Epidermal melanocyte (primary cell): Measurements from ENCODE around the gene ANKRD44.

Experiments used
- DNase-seq: peaks from one replicate; pipeline ENCODE4 v3.0.0; 2011; ENCODE audit warnings: low spot score; ENCODE audit not compliant: insufficient read length

ANKRD44 gene

DNA sequence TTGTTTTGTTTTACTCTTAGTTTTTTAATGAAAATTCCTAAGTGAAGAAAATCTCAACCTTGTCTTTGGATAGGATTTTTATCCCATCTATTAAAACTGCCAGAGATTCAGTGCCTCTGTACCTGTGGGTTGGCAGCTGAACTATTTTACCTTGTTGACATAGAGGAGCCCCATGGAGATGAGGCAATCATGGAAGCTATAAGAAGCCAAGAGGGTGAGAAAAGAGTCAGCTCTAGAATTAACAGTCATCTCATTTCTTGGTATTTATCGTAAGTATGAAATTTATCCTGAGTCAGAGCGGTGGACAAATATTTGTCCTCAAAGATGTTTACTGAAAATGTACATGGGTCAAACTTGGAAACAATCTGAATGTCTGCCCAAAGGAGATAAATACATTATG, 348.3 kb downstream of the ANKRD44 start:
- DNase-seq = no peak

DNA sequence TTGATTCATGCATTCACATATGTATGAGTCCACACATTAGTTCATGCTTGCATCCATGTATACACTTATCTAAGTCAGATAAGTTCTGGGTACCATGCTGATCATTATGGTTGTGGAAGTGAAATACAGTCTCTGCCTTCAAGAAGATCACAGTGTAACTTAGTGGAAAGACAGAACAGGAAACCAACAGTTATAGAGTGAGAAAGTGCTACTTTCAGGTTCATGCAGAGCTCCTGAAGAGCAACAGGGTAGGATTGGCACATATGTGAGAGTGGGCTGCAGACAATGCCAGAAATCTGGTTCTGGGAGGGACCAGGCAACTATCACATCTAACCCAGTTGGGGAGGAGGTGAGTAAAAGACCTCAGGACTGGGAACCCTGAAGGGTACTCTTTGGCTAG, 348.7 kb downstream of the ANKRD44 start:
- DNase-seq = no peak

DNA sequence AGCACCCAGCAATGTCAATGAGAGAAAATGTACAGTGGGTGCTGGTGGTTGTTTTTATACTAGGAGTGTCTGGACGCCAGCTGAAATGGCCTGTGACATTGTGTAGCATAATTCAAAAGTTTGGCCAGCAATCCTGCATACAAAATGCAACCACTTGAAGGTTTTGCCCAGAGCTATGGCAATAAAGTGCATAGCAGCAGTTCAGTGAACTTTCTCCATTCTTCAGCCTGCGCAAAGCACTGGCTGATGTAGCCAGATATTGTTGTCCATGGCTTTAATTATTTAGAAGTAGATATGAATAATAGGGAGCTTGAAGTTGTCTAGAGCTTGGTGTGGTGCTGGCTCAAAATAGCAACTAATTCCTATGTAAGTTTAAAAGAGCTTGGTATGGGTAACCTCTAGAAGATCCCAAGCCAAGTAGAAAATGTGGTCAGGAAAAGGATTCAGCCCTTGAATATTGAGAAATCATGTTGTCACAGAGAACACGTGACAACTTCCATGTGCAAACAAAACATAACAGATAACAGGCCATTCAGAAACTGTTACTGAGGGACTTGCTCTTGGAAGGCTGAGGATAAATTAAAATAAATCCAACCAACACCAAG, 350.7 kb downstream of the ANKRD44 start:
- DNase-seq = peak; percentile 23

DNA sequence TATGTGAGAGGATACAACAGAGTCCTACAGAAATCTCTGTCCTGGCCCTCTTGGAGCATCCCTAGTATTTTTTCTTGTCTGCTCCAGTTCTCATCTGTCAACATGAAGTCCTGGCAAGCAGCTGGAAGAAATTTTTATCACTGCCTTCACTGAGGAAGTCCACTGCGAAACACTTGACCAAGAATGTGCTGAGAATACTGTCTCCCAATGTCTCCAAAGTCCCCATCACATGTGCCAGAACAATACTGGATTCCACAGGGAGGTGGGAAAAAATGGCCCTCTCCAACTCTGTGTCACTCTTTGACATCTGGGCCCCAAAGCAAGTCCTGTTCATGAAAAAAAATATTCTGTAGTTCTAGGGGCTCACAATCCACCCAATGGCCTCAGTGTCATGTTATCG, 351.3 kb downstream of the ANKRD44 start:
- DNase-seq = no peak

DNA sequence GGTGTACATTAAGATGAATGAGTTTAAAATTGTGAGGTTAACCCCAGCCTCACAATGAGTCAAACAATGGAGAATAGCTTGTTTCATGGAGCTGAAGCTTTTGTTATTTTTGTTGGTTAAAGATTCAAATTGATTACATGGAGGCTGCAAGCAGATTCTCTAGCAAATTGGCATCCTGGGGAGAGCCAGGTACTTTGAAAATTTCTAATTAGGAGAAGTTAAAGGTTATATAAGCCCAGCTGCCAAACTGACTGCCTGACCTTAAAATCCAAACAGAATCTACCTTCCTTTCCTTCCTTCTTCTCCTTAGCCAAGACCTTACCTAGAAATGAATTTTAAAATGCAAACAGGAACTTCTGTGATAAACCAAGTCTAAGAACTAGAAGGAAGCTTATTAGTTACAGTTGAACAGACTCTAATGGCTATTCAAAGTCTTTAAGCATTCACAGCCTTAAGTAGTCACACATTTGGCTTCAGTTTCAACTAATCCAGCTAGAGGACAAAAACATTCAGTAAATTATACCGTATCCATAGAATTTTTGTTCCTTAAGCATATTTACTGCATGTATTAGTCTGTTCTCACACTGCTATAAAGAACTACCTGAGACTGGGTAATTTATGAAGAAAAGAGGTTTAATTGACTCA, 352.6 kb downstream of the ANKRD44 start:
- no peak for DNase-seq

DNA sequence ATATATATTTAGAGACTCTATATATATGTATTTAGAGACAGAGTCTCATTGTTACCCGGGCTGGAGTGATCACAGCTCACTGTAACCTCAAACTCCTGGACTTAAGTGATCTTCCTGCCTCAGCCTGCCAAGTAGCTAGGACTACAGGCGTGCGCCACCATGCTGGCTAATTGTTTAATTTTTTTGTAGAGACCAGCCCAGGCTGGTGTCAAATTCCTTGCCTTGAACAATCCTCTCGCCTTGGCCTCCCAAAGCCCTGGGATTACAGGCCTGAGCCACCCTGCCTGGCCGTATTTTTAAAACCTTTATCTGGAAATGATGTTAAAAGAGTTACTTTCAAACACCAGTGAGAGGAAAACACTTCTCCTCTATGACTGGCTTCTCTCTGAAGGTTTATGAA, 353.1 kb downstream of the ANKRD44 start:
- no peak for DNase-seq

DNA sequence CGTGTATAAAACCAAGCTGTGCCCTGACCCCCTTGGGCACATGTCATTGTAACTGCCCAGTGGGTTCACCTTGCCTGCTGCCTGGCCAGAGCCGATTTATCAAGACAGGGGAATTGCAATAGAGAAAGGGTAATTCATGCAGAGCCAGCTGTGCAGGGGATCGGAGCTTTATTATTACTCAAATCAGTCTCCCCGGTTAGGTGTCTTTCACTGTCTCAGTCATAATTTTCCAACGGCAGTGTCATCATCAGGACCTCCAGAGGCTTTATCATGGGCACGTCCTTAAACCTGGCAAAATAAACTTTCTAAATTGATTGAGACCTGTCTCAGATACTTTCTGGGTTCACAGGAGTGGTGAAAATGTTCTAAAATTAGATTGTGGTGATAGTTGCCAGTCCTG, 354.5 kb downstream of the ANKRD44 start:
- no peak for DNase-seq

DNA sequence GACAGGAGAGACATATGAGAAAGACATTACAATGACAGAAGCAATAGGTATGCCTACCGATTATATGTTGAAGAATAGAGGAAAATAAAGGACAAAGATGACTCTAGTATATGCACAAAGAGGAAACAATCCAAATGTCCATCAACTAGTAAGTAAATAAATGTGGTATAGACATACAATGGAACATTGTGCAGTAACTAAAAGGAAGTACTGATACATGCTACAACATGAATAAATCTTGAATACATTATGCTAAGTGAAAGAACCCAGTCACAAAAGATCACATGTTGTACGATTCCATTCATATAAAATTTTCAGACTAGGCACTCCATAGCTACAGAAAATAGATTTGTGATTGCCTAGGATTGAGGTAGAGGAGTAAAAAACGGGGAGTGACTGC, 355.5 kb downstream of the ANKRD44 start:
- DNase-seq = no peak

DNA sequence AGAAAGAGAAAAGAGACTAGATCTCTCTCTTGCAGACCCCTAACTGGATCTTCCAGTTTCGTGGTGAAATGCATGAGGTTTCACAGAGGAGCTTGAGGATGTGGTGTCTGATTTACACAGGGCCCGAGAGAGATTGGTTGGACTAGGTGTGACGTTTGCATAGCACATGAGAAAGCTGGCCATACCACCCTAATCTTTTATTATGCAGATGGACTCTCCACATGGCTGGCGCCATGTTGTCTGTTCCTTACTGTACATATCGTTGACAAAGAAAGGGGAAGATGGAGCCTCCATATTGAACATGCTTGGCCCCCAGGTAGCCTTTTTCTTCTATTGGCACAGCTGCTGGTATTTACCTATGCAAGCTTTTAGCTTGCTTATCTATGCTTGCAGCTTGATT, 356.6 kb downstream of the ANKRD44 start:
- no peak for DNase-seq

DNA sequence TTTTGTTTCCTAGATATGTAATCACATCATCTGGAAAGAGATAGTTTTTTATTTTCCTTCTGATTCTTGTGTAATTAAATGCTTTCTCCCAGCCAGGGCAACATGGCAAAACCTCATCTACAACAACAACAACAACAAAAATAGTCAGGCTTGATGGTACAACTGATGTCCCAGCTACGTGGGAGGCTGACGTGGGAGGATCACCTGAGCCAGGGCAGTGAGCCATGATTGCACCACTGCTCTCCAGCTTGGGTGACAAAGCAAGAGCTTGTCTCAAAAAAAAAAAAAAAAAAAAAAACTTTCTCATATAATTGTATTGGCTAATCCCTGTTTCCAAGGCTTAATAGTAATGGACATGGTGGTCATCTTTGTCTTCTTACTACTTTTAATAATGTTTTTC, 357.6 kb downstream of the ANKRD44 start:
- DNase-seq = no peak

DNA sequence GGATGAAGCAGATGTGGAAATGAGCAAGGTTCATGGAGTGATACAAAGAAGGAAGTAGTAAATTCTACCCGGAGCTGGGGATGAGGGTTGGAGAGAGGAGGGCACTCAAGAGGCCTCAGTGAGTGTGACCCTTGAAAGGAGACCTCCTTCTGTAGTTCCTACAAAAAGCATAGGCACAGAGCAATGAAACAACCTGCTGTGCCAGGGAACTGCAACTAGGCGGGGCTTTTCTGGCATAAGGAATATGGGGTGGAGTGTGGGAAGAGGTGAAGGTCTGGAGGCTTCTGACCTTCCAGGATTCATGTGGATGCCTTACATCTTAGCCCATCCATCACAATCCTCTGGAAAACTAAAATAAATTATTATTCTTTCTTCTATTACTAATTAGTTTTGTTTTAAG, 358.6 kb downstream of the ANKRD44 start:
- no peak for DNase-seq

DNA sequence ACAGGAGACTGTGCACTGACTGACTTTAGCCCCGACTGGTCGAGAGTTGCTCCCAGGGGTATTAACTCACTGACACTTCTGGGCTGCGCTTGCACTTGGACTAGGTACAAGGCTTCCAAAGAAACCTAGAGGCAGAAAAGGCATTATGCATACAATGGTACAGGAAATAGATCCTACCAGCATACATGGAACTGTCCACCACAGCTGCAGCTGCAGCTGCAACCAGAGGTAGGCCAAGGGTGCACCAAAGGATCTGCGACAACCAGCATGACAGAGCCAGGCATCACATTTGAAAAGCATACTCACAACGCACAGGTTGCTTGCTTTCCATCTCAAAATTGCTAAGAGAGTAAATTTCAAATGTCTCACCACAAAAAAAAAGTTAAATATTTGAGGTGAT, 361.5 kb downstream of the ANKRD44 start:
- no peak for DNase-seq

DNA sequence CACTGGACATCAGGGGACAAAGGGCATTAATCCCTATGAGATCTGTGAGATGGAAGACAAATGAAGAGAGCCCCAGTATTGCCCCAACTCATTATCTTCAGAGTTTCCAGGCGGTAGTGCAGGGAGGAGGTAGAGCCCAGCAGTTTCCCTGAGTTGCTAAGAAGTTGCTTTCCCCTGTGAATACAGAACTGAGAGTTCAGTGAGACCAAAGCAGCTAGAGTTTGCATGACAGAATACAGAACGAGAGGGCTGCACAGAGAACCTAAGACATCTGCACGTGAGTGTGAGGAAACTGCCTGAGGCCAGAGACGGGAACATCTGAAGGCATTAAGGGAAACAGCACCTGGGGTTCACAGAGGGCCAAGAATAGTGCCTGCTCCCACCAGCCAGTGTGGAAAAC, 366.0 kb downstream of the ANKRD44 start:
- no peak for DNase-seq

DNA sequence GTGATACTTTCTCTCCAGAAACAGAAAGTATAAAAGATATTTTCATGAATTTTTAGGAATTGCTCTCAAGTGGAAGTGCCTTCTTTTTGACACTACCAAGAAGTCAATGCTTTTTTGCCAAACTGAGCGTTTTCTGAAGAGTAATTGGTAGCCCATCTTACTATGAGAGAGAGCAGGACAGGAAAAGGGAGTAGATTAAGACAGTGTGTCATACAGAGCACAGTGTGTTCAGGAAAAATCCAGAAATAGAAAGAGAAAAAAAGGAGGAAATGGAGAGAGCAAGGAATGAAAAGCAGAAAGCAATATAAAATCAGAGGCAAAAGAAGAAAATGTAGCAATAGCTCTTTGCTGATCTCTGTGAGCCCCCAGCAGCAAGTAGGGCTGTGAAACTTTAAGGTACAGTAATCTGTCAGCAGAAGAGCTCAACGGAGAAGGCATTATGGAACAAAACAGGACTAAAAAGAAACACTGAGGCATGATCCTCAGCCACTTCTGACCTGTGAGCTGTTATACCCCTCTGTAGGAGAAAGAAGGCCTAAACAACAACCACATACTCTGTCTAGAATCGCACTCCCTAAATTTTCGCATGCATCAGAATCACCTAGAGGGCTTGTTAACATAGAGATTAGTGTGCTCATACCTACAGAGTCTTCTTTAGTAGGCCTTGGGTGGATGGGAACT, 369.0 kb downstream of the ANKRD44 start:
- no peak for DNase-seq

DNA sequence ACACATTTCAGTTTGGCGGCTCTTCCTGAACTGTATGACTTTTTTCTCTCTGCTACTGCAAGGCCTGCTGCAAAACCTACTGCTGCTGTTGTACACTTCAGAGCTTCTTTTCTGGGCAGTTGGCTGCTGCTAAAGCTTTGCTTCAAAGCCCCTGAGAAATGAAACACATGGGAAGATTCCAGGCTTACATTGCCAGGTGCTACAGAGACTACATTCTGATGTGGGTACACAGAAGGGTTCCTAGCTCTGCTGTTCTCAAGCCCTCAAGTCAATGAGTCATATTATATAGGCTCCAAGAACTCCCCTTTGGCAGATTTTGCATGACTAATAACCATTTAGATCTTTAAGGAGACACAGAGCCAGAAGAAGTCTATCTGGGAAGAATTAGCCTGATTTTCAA, 371.2 kb downstream of the ANKRD44 start:
- DNase-seq = no peak
